Small intestine (tissue), 7 donors: ENCODE results near the gene RHEB. TPM values are rescaled to one million over a fixed set of nuclear protein-coding genes. Genes with fewer than 3 reads are reported as not detected.

Experiments used
- DNase-seq, 2 donors: peaks; one replicate each; pipeline versions ENCODE4 v3.0.0 to v3.0.0-alpha.2; 2013
- FAIRE-seq: peaks from 2 replicates; lab custom pipeline; 2012; peaks lifted over from hg19 to GRCh38; lab: Jason Lieb, UNC
- H3K27ac ChIP-seq, 3 donors: one replicate each; pipeline ENCODE4 v1.5.1; 2013; ENCODE audit warnings: low read length in 2 of 3, mild to moderate bottlenecking in 2 of 3, control low read depth in 1 of 3, inconsistent platforms in 1 of 3, low read depth in 1 of 3, moderate library complexity in 1 of 3
- H3K27me3 ChIP-seq, 3 donors: one replicate each; pipeline ENCODE4 v1.6.1; 2013; ENCODE audit warnings: low read length in 3 of 3, inconsistent platforms in 1 of 3; ENCODE audit not compliant: control insufficient read depth in 3 of 3, insufficient read depth in 3 of 3
- H3K36me3 ChIP-seq, 3 donors: one replicate each; pipeline ENCODE4 v1.6.1; 2013; ENCODE audit warnings: low read length in 3 of 3, inconsistent platforms in 1 of 3, low read depth in 1 of 3, mild to moderate bottlenecking in 1 of 3, moderate library complexity in 1 of 3; ENCODE audit not compliant: control insufficient read depth in 3 of 3, insufficient read depth in 2 of 3
- H3K4me1 ChIP-seq, 3 donors: one replicate each; pipeline ENCODE4 v1.6.1; 2013; ENCODE audit warnings: low read length in 2 of 3, inconsistent platforms in 1 of 3, low read depth in 1 of 3, mild to moderate bottlenecking in 1 of 3, moderate library complexity in 1 of 3; ENCODE audit not compliant: control insufficient read depth in 3 of 3, insufficient read depth in 2 of 3
- H3K4me3 ChIP-seq, 3 donors: one replicate each; pipeline ENCODE4 v1.5.1; 2013; ENCODE audit warnings: low read length in 3 of 3, control low read depth in 1 of 3, inconsistent platforms in 1 of 3, low read depth in 1 of 3, mild to moderate bottlenecking in 1 of 3, moderate library complexity in 1 of 3
- H3K9me3 ChIP-seq, 2 donors: one replicate each; pipeline ENCODE4 v1.6.1; 2013; ENCODE audit warnings: low read depth in 1 of 2, low read length in 1 of 2; ENCODE audit not compliant: control insufficient read depth in 2 of 2, insufficient read depth in 1 of 2
- WGBS, 3 donors: extraction: QIAGEN DNeasy Blood & Tissue Kit; methylation state at CpG; one replicate each; pipeline ENCODE4 v1.1.7; 2013; 5-methylcytosine and 5-hydroxymethylcytosine counted together
- polyA plus RNA-seq, 4 donors: library from polyadenylated mRNA; stranded (reverse) in 3 of 4; unstranded in 1 of 4; fragments of 200-250 nt in 3 of 4; fragments of 120-200 nt in 1 of 4; gene quantifications; one replicate each; pipeline versions ENCODE4 v1.2.1 to v1.2.3, GENCODE V29; 2013
- donor health status: healthy with polysubstance abuse.
- donor health status: control.
- donor health status: control.
- donor health status: Bipolar disorder and iron deficiency.
- donor health status: healthy.

Gene RHEB
- polyA plus RNA-seq, 4 donors = 54.4 to 84.6 (median 64.4) TPM

DNA sequence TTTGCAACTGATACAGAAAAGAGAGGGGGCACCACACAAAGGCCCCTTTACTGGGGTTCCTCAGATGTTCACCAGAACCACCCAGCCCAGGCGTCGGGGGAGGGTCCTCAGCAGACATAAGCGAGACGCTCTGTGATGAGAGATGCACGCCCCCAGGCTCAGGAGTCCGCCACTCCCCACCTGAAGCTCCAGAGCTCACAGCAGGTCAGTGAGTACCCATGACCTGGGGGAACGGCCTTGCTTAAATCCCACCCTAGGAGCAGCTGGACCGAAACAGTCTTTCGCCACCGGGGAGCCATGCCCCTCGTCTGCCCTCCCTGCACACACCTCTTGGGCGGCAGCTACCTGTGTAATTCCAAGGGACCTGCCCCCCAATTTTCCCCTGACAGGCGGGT is 82.5 kb downstream of the RHEB start:
- Histone ChIP-seq H3K27ac (no peak overlapping the region), H3K4me1 (peaks cover 0 to 2% (median 0%) of the 10 kb centered on the region in 3 donors), H3K9me3 (no peaks in the 10 kb centered on the region), H3K36me3 (no peaks in the 10 kb centered on the region), H3K4me3 (no peak overlapping the region), H3K27me3 (peaks cover 0 to 34% (median 11%) of the 10 kb centered on the region in 3 donors)
- FAIRE-seq (no peak), DNase-seq (no peak)
- 86 to 90% (median 87%) methylated on average over 13 of the region's 13 CpGs for WGBS, 3 donors

DNA sequence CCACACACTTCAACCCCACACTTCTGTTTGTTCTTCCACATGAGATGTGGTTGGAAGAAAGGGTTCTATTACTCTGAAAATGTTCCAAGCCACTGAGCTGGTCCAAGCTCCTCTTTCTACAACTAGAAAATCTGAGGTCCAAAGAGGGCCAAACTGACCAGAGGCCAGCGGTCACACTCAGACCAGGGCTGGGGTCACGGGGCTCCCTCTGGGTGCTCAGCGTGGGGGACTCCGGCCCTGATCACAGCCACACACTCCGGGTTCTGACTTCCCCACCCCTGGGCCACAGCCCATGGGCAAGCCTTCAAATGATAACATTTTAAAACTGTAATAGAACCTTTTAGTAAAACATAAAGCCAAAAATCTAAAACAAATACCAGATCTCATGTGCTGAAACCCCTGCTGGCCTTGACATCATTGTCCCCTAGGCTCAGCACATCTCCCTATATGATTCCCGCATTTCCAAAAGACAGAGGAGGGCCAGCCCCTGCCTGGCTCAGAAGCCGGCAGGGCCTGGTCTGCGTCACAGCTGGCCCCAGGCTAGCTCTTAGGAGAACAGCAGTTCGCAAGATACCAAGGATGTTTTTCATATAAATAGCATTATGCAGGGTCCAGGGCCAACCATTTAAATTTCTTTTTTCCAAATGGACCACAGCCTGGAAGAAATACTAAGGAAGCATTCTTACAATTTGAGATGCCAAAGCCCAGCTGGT is 83.1 kb downstream of the RHEB start:
- no peak for FAIRE-seq
- H3K36me3 ChIP-seq = no peaks in the 10 kb centered on the region
- H3K9me3 ChIP-seq = no peaks in the 10 kb centered on the region
- no peak for DNase-seq
- H3K27ac ChIP-seq = peak overlapping the region in 1 of 3 donors; percentile 28
- H3K4me3 ChIP-seq = no peak overlapping the region
- 71 to 85% (median 81%) methylated on average over 9 of the region's 9 CpGs for WGBS, 3 donors
- peaks cover 0 to 2% (median 0%) of the 10 kb centered on the region in 3 donors for H3K4me1 ChIP-seq
- H3K27me3 ChIP-seq = peaks cover 0 to 31% (median 11%) of the 10 kb centered on the region in 3 donors

DNA sequence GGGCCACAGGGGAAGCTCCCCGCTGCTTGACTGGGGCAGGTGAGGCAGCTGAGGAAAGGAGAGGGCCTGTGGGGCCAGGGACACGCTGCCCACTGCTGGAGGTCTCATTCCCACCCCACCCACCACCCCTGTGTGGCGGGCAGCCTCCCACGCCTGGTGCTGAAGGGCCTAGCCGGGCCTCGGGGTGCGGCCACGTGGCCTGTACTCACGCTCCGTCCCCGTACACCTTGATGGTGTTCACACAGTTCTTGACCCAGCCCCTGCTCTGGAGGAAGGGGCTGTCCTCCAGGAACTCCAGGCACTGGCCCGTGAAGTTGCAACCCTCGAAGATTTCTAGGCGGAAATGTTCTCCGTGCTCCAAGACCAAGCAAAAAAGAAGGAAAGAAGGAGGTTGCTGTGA is 83.7 kb downstream of the RHEB start:
- WGBS, 3 donors = 89 to 92% (median 92%) methylated on average over 12 to 15 of the region's 15 CpGs
- Histone ChIP-seq H3K36me3 (no peaks in the 10 kb centered on the region), H3K27ac (no peak overlapping the region), H3K27me3 (peaks cover 0 to 27% (median 10%) of the 10 kb centered on the region in 3 donors), H3K4me3 (no peak overlapping the region), H3K9me3 (no peaks in the 10 kb centered on the region), H3K4me1 (peaks cover 0 to 1% (median 0%) of the 10 kb centered on the region in 3 donors)
- FAIRE-seq = no peak
- DNase-seq = no peak

DNA sequence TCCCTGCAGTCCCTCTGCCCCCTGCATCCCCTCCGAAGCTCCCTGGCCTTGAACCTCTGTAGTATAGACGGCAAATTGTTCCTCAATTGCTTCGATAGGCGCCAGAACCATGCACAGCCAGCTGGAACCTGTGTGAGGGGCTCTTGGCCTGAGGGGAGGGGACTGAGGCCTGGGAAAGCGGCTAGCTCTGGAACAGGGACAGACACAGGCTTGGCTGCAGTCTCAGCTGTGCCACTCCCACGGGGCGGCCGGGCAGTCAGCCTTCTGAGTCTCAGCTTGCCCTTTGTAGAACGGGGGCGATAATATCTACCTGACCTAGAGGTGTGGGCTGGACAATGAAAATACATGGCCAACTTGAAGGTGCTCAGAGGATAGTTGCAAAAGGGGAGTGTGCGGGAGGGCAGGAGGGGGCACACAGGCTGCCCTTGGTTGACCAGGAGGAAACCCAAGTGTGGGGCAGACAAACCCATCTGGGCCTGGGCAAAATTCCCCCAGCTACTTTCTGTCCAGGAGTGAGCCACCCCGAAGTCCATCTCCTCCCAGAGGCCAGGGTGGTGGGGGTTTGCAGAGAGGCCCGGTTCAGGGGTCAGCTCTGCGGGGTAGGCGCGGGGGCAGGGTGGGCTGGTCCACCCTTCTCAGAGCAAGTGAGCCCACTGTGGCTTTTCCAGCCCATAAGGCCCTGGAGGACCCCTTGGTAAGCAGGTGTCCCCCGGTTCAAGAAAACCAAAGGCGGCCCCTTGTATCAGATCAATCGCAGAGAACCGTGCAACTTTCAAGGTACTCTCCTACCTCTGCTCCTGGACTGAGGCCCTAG is 84.4 kb downstream of the RHEB start:
- Histone ChIP-seq H3K27ac (no peak overlapping the region), H3K4me3 (no peak overlapping the region), H3K4me1 (no peaks in the 10 kb centered on the region), H3K36me3 (no peaks in the 10 kb centered on the region), H3K9me3 (no peaks in the 10 kb centered on the region), H3K27me3 (peaks cover 0 to 24% (median 6%) of the 10 kb centered on the region in 3 donors)
- 87 to 89% (median 87%) methylated on average over 18 to 20 of the region's 20 CpGs for WGBS, 3 donors
- DNase-seq = no peak
- no peak for FAIRE-seq

- Histone ChIP-seq H3K4me3 (no peak overlapping the region), H3K27ac (no peak overlapping the region), H3K9me3 (no peaks in the 10 kb centered on the region), H3K36me3 (no peaks in the 10 kb centered on the region), H3K4me1 (no peaks in the 10 kb centered on the region), H3K27me3 (peaks cover 0 to 16% (median 2%) of the 10 kb centered on the region in 3 donors)
- FAIRE-seq (no peak), DNase-seq (no peak)
- WGBS, 3 donors = 79 to 84% (median 80%) methylated on average over 4 of the region's 4 CpGs
Measured at GRCh38 chr7:151434549-151434948, 85.1 kb downstream of the RHEB start.

DNA sequence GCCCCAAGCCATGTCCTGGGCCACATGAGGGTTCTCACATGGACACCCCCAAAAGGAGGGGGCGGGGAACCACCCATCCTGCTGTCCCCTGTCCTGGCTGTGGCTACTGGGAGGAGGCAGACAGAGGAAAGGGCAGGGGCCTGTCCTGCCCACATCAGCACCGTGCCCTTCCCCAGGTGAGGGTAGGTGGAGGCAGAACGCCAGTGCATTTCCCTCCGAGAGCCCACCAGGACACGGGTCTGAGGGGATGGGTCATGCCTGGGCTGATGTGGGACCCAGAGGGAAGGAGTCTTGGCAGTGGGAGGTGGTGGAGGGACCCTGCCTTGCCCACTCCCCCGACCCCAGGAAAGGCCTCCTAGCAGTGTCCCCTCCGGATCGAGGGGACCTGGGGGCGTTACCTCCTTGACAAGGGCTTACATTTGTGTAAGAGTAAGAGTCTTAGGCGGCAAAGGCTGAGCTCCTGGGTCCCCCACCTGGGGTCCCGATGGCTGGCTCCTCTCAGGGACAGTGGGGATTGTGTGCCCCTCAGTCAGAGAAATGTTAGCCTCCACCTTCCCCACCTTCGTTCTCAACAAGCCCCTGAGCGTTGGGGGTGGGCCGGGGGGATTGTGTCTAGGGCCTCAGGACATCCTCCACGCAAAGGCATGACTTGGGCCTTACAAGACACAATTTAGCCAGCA is 85.8 kb downstream of the RHEB start:
- Histone ChIP-seq H3K9me3 (no peaks in the 10 kb centered on the region), H3K36me3 (no peaks in the 10 kb centered on the region), H3K4me1 (peaks cover 0 to 4% (median 0%) of the 10 kb centered on the region in 3 donors), H3K27me3 (peaks cover 0 to 9% (median 0%) of the 10 kb centered on the region in 3 donors), H3K4me3 (no peak overlapping the region), H3K27ac (no peak overlapping the region)
- no peak for DNase-seq
- no peak for FAIRE-seq
- 83 to 92% (median 87%) methylated on average over 15 of the region's 15 CpGs for WGBS, 3 donors

DNA sequence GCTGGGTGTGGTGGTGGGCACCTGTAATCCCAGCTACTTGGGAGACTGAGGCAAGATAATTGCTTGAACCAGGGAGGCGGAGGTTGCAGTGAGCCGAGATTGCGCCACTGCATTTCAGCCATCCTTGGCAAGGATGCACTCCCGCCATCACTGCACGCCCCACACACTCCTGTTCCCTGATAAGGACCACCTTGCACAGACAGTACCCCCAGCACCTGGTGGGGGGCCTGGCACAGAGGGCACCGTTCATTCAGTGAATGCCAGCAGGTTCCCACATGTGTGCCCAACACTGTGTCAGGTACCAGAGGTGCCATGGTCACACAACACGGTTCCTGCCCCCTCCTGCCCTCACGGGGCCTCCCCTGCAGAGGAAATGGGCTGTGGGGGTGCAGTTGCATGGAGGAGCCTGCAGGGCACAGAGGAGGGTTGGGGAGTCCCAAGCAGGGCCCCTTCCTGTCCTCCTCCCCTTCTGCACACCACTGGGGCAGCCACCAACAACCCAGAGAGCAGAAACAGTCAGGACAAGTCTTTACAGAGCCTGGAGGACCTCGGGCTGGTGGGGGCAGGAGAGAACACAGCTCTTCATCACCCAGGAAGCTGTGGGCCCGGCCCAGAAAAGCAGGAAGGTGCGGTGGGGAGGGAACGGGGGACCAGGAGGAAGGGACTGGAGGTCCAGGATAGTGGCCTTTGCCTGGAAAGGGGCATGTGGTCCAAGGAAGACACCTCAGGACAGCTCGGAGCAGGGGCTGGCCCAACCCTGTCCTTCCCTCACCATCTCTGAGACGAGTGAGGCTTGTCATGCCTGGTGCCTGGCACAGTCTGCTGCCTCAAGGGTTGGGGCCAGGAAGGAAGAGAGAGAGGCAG is 86.8 kb downstream of the RHEB start:
- Histone ChIP-seq H3K9me3 (no peaks in the 10 kb centered on the region), H3K36me3 (no peaks in the 10 kb centered on the region), H3K27ac (no peak overlapping the region), H3K27me3 (peaks cover 0 to 4% (median 0%) of the 10 kb centered on the region in 3 donors), H3K4me3 (no peak overlapping the region), H3K4me1 (peaks cover 0 to 5% (median 0%) of the 10 kb centered on the region in 3 donors)
- WGBS, 3 donors = 63 to 76% (median 66%) methylated on average over 14 of the region's 14 CpGs
- FAIRE-seq (no peak), DNase-seq (no peak)
